Measurements from ENCODE around the gene CACNA2D3.

CACNA2D3 gene

DNA sequence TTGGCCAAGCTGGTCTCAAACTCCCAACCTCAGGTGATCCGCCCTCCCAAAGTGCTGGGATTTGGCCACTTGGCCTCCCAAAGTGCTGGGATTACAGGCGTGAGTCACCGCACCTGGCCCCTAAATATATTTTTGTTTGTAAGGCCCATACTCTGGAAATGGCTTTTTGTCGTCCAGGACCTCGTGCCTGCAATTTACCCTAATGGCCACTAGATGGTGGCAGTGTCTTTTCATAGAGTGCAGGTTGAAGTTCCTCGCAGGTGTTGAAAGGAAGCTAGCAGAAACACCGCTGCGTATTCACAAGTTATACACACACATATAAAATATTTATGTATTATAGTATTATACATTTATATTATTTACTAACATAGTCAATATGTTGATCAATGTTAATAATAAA is 708.3 kb downstream of the CACNA2D3 start:
- POLR2A ChIA-PET: no interaction called here
- CTCF ChIA-PET: interaction anchor here (0.6 to 1.7 kb wide), 2 partner anchors 10 to 167 kb away, joined by 3 read pairs; no protein-coding TSS in a partner anchor
- TF ChIP-seq ELF4 (IDR thresholded peaks at IDR 0.05) (no peak), TARDBP (IDR thresholded peaks at IDR 0.05) (no peak), CTBP1 (IDR thresholded peaks at IDR 0.05; ENCODE audit: borderline replicate concordance) (no peak), NFRKB (IDR thresholded peaks at IDR 0.05) (no peak), FOXA1 (IDR thresholded peaks at IDR 0.05) (no peak), L3MBTL2 (conservative IDR thresholded peaks at IDR 0.05) (no peak), HDGF (IDR thresholded peaks at IDR 0.05; ENCODE audit: borderline replicate concordance) (no peak), LEF1 (IDR thresholded peaks at IDR 0.05; ENCODE audit: borderline replicate concordance) (no peak), ARNT (IDR thresholded peaks at IDR 0.05) (no peak), ZNF384 (IDR thresholded peaks at IDR 0.05) (no peak), FOXM1 (IDR thresholded peaks at IDR 0.05; ENCODE audit: borderline replicate concordance) (no peak), SP1 (IDR thresholded peaks at IDR 0.05) (no peak)
- TF ChIP-seq, protein P1, sequence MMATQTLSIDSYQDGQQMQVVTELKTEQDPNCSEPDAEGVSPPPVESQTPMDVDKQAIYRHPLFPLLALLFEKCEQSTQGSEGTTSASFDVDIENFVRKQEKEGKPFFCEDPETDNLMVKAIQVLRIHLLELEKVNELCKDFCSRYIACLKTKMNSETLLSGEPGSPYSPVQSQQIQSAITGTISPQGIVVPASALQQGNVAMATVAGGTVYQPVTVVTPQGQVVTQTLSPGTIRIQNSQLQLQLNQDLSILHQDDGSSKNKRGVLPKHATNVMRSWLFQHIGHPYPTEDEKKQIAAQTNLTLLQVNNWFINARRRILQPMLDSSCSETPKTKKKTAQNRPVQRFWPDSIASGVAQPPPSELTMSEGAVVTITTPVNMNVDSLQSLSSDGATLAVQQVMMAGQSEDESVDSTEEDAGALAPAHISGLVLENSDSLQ (IDR thresholded peaks at IDR 0.05): no peak
- peak; percentile 50 for DNase-seq (ENCODE audit: extremely low spot score)

DNA sequence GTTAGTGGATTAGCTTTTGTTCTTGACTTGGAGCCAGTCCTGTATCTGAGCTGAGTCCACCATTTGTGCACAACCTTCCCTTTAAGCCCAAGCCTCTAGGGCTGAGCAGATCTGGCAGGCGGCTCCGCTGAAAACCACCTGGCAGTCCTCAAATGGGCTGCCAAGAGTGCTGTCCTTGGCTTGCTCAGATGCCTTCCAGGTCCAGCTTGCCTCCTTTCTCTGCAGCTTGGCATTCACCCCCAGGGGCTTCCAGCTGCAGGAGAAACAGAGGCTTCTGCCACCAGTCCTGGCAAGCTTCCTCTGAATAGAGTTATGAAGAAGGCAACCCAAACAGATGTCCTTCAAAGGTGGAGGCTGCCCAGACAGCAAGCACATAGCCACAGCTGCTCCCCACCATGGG is 708.8 kb downstream of the CACNA2D3 start:
- ChIA-PET CTCF (interaction anchor here (0.6 to 1.7 kb wide), 2 partner anchors 11 to 166 kb away, joined by 3 read pairs; no protein-coding TSS in a partner anchor), POLR2A (no interaction called here)
- TF ChIP-seq FOXK2 (IDR thresholded peaks at IDR 0.05): no peak
- no peak for TF ChIP-seq LEF1 (IDR thresholded peaks at IDR 0.05; ENCODE audit: borderline replicate concordance)
- TF ChIP-seq FOXM1 (IDR thresholded peaks at IDR 0.05; ENCODE audit: borderline replicate concordance): no peak
- TF ChIP-seq NFRKB (IDR thresholded peaks at IDR 0.05): no peak
- TF ChIP-seq L3MBTL2 (conservative IDR thresholded peaks at IDR 0.05): no peak
- no peak for TF ChIP-seq SP1 (IDR thresholded peaks at IDR 0.05)
- no peak for TF ChIP-seq ELF4 (IDR thresholded peaks at IDR 0.05)
- TF ChIP-seq FOXA1 (IDR thresholded peaks at IDR 0.05): no peak
- no peak for TF ChIP-seq ZNF384 (IDR thresholded peaks at IDR 0.05)
- TF ChIP-seq CTBP1 (IDR thresholded peaks at IDR 0.05; ENCODE audit: borderline replicate concordance): no peak
- no peak for TF ChIP-seq HDGF (IDR thresholded peaks at IDR 0.05; ENCODE audit: borderline replicate concordance)
- DNase-seq (ENCODE audit: extremely low spot score): no peak

DNA sequence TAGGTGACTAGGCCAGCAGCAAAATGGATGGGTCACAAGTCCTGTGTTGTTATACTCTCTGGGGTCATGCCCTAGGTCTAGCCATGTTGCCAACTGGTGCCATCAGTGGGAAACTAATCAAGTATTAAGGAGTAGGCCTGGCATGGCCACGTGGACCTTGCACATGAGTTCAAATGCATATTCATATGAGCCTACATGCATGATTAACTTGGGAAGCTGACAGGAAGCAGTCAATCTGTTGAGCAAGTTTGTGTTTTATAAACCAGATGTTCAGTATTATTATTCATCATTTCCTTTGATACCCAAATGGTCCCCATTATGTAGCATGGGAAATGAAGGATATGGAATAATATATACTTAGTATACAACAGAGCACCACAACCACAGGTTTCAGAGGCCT is 710.5 kb downstream of the CACNA2D3 start:
- TF ChIP-seq SP1 (IDR thresholded peaks at IDR 0.05): no peak
- no peak for TF ChIP-seq L3MBTL2 (conservative IDR thresholded peaks at IDR 0.05)
- no peak for TF ChIP-seq ELF4 (IDR thresholded peaks at IDR 0.05)
- no peak for TF ChIP-seq ZNF384 (IDR thresholded peaks at IDR 0.05)
- no peak for TF ChIP-seq CTBP1 (IDR thresholded peaks at IDR 0.05; ENCODE audit: borderline replicate concordance)
- TF ChIP-seq TARDBP (IDR thresholded peaks at IDR 0.05): no peak
- TF ChIP-seq ARNT (IDR thresholded peaks at IDR 0.05): no peak
- TF ChIP-seq SUZ12 (IDR thresholded peaks at IDR 0.05): no peak
- no peak for TF ChIP-seq FOXM1 (IDR thresholded peaks at IDR 0.05; ENCODE audit: borderline replicate concordance)
- ChIA-PET POLR2A (no interaction called here), CTCF (no interaction called here)
- DNase-seq (ENCODE audit: extremely low spot score): no peak

DNA sequence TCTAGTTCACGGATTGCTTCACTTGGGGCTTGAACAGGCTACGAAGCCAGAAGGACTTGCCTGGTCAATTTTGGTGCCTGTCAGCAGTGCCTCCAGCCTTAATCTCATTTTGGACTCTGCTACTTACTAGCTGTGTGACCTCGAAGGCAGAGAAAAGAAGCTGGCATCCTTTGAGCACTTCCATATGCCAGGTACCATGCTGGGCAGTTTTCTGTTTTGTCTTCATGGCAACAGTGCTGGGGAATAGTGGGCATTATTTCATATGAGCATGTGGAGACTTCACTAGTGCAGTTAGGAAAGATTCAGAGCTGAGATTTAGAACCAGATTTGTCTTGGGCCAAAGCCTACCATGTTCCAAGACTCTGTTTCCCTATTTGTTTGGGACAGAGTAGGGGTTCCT is 713.3 kb downstream of the CACNA2D3 start:
- POLR2A ChIA-PET: no interaction called here
- no peak for TF ChIP-seq ARNT (IDR thresholded peaks at IDR 0.05)
- TF ChIP-seq SUZ12 (IDR thresholded peaks at IDR 0.05): no peak
- TF ChIP-seq, protein P1 (IDR thresholded peaks at IDR 0.05): no peak
- TF ChIP-seq BHLHE40 (IDR thresholded peaks at IDR 0.05; ENCODE audit: borderline replicate concordance): no peak
- no peak for TF ChIP-seq HDGF (IDR thresholded peaks at IDR 0.05; ENCODE audit: borderline replicate concordance)
- TF ChIP-seq ZNF384 (IDR thresholded peaks at IDR 0.05): no peak
- no peak for TF ChIP-seq CTBP1 (IDR thresholded peaks at IDR 0.05; ENCODE audit: borderline replicate concordance)
- no peak for TF ChIP-seq FOXA1 (IDR thresholded peaks at IDR 0.05)
- no peak for TF ChIP-seq LEF1 (IDR thresholded peaks at IDR 0.05; ENCODE audit: borderline replicate concordance)
- DNase-seq (ENCODE audit: extremely low spot score): no peak
- CTCF ChIA-PET: no interaction called here

DNA sequence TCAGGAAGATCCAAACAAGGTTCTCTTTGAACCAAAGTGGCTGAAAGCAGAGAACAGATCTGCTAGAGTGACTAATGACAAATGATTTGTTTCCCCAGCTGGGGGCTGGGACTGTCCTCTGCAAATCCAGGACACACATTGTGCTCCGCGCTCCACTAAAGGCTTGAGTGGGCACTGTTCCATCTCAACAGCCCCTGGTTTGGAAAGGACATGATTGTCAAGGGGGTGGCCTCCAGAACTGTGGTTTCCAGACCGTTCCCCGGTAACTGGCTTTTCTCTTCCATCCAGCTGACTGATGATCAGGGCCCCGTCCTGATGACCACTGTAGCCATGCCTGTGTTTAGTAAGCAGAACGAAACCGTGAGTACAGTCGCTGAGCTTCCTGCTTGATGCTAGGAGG is 714.5 kb downstream of the CACNA2D3 start:
- no peak for DNase-seq (ENCODE audit: extremely low spot score)
- TF ChIP-seq BHLHE40 (IDR thresholded peaks at IDR 0.05; ENCODE audit: borderline replicate concordance) (no peak), FOXA1 (IDR thresholded peaks at IDR 0.05) (no peak), ARNT (IDR thresholded peaks at IDR 0.05) (no peak), FOXM1 (IDR thresholded peaks at IDR 0.05; ENCODE audit: borderline replicate concordance) (no peak), TARDBP (IDR thresholded peaks at IDR 0.05) (no peak), CTBP1 (IDR thresholded peaks at IDR 0.05; ENCODE audit: borderline replicate concordance) (no peak), LEF1 (IDR thresholded peaks at IDR 0.05; ENCODE audit: borderline replicate concordance) (no peak), NFRKB (IDR thresholded peaks at IDR 0.05) (no peak), SP1 (IDR thresholded peaks at IDR 0.05) (no peak), ZNF384 (IDR thresholded peaks at IDR 0.05) (no peak), HDGF (IDR thresholded peaks at IDR 0.05; ENCODE audit: borderline replicate concordance) (no peak), ELF4 (IDR thresholded peaks at IDR 0.05) (no peak), SUZ12 (IDR thresholded peaks at IDR 0.05) (no peak), FOXK2 (IDR thresholded peaks at IDR 0.05) (no peak)
- TF ChIP-seq, protein P1 (IDR thresholded peaks at IDR 0.05): no peak
- ChIA-PET CTCF (no interaction called here), POLR2A (no interaction called here)

DNA sequence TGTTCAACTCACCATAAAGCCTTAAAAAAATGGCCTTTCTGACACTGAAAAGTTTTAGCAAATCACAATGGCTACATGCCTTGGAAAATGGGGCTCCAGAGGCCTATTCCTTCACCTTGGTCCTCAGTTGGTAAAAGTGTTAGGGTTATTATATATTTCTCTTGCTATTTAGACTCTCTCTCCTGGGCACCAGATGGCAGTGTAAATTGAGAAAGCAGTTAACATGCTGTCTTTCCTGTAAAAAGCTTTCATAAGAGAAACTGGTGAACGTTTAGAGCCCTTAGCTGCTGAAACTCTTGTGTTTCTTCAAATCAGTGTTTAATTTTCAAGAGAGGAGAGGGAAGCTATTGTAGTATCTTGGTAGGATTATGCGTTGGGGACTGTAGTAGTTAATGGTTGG is 715.6 kb downstream of the CACNA2D3 start:
- no peak for DNase-seq (ENCODE audit: extremely low spot score)
- POLR2A ChIA-PET: no interaction called here
- TF ChIP-seq, protein P1 (IDR thresholded peaks at IDR 0.05): no peak
- TF ChIP-seq FOXM1 (IDR thresholded peaks at IDR 0.05; ENCODE audit: borderline replicate concordance): no peak
- CTCF ChIA-PET: interaction anchor here (0.8 kb wide), 1 partner anchor 11 kb away, joined by 4 read pairs; no protein-coding TSS in a partner anchor

Measured in HEK293T (cell line).